Stomach smooth muscle (tissue), 2 donors: ENCODE data around the gene VPS41.

Source experiments
- H3K27ac ChIP-seq: one replicate; pipeline ENCODE4 v1.7.0; 2013; ENCODE audit warnings: mild to moderate bottlenecking, low read length, inconsistent platforms
- H3K27me3 ChIP-seq, 2 donors: one replicate each; pipeline ENCODE4 v1.7.0; 2013; ENCODE audit warnings: low read length in 2 of 2; ENCODE audit not compliant: insufficient read depth in 2 of 2, control insufficient read depth in 1 of 2
- H3K36me3 ChIP-seq, 2 donors: one replicate each; pipeline ENCODE4 v1.7.0; 2013; ENCODE audit warnings: low read length in 2 of 2; ENCODE audit not compliant: control insufficient read depth in 2 of 2, insufficient read depth in 2 of 2
- H3K4me1 ChIP-seq: one replicate; pipeline ENCODE4 v1.7.0; 2013; ENCODE audit warnings: low read length; ENCODE audit not compliant: control insufficient read depth, insufficient read depth
- H3K4me3 ChIP-seq, 2 donors: one replicate each; pipeline ENCODE4 v1.7.0; 2013; ENCODE audit warnings: low read length in 2 of 2
- H3K9ac ChIP-seq, 2 donors: one replicate each; pipeline ENCODE4 v1.7.0; 2013; ENCODE audit warnings: low read length in 2 of 2, mild to moderate bottlenecking in 1 of 2
- H3K9me3 ChIP-seq, 2 donors: one replicate each; pipeline ENCODE4 v1.7.0; 2013; ENCODE audit warnings: low read length in 2 of 2; ENCODE audit not compliant: control insufficient read depth in 2 of 2
- donor health status: healthy.
- donor health status: Pancreatic carcinoma.

The VPS41 gene

GRCh38 chr7:38936641-38937040 is 27.6 kb upstream of the VPS41 start:
- no peaks in the 10 kb centered on the region for H3K36me3 ChIP-seq
- no peaks in the 10 kb centered on the region for H3K4me1 ChIP-seq
- H3K27me3 ChIP-seq: no peaks in the 10 kb centered on the region
- no peaks in the 10 kb centered on the region for H3K9me3 ChIP-seq
- H3K9ac ChIP-seq: no peak overlapping the region
- H3K4me3 ChIP-seq: no peak overlapping the region
- no peak overlapping the region for H3K27ac ChIP-seq

GRCh38 chr7:38934536-38934935 is 25.5 kb upstream of the VPS41 start:
- no peak overlapping the region for H3K27ac ChIP-seq
- H3K36me3 ChIP-seq: no peaks in the 10 kb centered on the region
- no peaks in the 10 kb centered on the region for H3K27me3 ChIP-seq
- no peaks in the 10 kb centered on the region for H3K9me3 ChIP-seq
- H3K9ac ChIP-seq: no peak overlapping the region
- H3K4me3 ChIP-seq: no peak overlapping the region
- no peaks in the 10 kb centered on the region for H3K4me1 ChIP-seq

GRCh38 chr7:38934051-38934450 is 25.1 kb upstream of the VPS41 start:
- H3K27ac ChIP-seq: no peak overlapping the region
- H3K4me1 ChIP-seq: no peaks in the 10 kb centered on the region
- H3K9ac ChIP-seq: no peak overlapping the region
- H3K36me3 ChIP-seq: no peaks in the 10 kb centered on the region
- no peaks in the 10 kb centered on the region for H3K9me3 ChIP-seq
- no peaks in the 10 kb centered on the region for H3K27me3 ChIP-seq
- no peak overlapping the region for H3K4me3 ChIP-seq

- H3K9ac ChIP-seq: no peak overlapping the region
- no peak overlapping the region for H3K27ac ChIP-seq
- H3K9me3 ChIP-seq: no peaks in the 10 kb centered on the region
- H3K4me1 ChIP-seq: no peaks in the 10 kb centered on the region
- no peaks in the 10 kb centered on the region for H3K27me3 ChIP-seq
- no peaks in the 10 kb centered on the region for H3K36me3 ChIP-seq
- no peak overlapping the region for H3K4me3 ChIP-seq
Observed at GRCh38 chr7:38932509-38933168, 23.6 kb upstream of the VPS41 start.

GRCh38 chr7:38929460-38930171 is 20.6 kb upstream of the VPS41 start:
- H3K9me3 ChIP-seq: no peaks in the 10 kb centered on the region
- no peaks in the 10 kb centered on the region for H3K27me3 ChIP-seq
- no peaks in the 10 kb centered on the region for H3K4me1 ChIP-seq
- no peak overlapping the region for H3K4me3 ChIP-seq
- H3K27ac ChIP-seq: no peak overlapping the region
- no peak overlapping the region for H3K9ac ChIP-seq
- no peaks in the 10 kb centered on the region for H3K36me3 ChIP-seq

GRCh38 chr7:38928506-38928905 is 19.5 kb upstream of the VPS41 start:
- Histone ChIP-seq H3K27me3 (no peaks in the 10 kb centered on the region), H3K4me1 (no peaks in the 10 kb centered on the region), H3K27ac (no peak overlapping the region), H3K9me3 (no peaks in the 10 kb centered on the region), H3K36me3 (no peaks in the 10 kb centered on the region), H3K4me3 (no peak overlapping the region), H3K9ac (no peak overlapping the region)

GRCh38 chr7:38927751-38928150 is 18.8 kb upstream of the VPS41 start:
- H3K4me3 ChIP-seq: no peak overlapping the region
- H3K27ac ChIP-seq: no peak overlapping the region
- H3K36me3 ChIP-seq: no peaks in the 10 kb centered on the region
- H3K27me3 ChIP-seq: no peaks in the 10 kb centered on the region
- H3K4me1 ChIP-seq: no peaks in the 10 kb centered on the region
- H3K9ac ChIP-seq: no peak overlapping the region
- no peaks in the 10 kb centered on the region for H3K9me3 ChIP-seq

- no peak overlapping the region for H3K4me3 ChIP-seq
- no peak overlapping the region for H3K27ac ChIP-seq
- H3K36me3 ChIP-seq: no peaks in the 10 kb centered on the region
- no peaks in the 10 kb centered on the region for H3K27me3 ChIP-seq
- H3K4me1 ChIP-seq: no peaks in the 10 kb centered on the region
- H3K9me3 ChIP-seq: no peaks in the 10 kb centered on the region
- no peak overlapping the region for H3K9ac ChIP-seq
Observed at GRCh38 chr7:38920731-38921130, 11.7 kb upstream of the VPS41 start.

GRCh38 chr7:38916396-38916795 is 7.4 kb upstream of the VPS41 start:
- H3K4me1 ChIP-seq: no peaks in the 10 kb centered on the region
- H3K4me3 ChIP-seq: no peak overlapping the region
- no peak overlapping the region for H3K27ac ChIP-seq
- H3K27me3 ChIP-seq: no peaks in the 10 kb centered on the region
- H3K36me3 ChIP-seq: no peaks in the 10 kb centered on the region
- no peaks in the 10 kb centered on the region for H3K9me3 ChIP-seq
- H3K9ac ChIP-seq: no peak overlapping the region

GRCh38 chr7:38909870-38910269 is 879 bp upstream of the VPS41 start:
- no peak overlapping the region for H3K9ac ChIP-seq
- no peaks in the 10 kb centered on the region for H3K9me3 ChIP-seq
- H3K4me1 ChIP-seq: no peaks in the 10 kb centered on the region
- no peak overlapping the region for H3K27ac ChIP-seq
- no peak overlapping the region for H3K4me3 ChIP-seq
- H3K36me3 ChIP-seq: no peaks in the 10 kb centered on the region
- no peaks in the 10 kb centered on the region for H3K27me3 ChIP-seq

- H3K36me3 ChIP-seq: no peaks in the 10 kb centered on the region
- no peaks in the 10 kb centered on the region for H3K27me3 ChIP-seq
- H3K27ac ChIP-seq: no peak overlapping the region
- no peak overlapping the region for H3K9ac ChIP-seq
- peak overlapping the region in 1 of 2 donors; percentile 97 for H3K4me3 ChIP-seq
- H3K9me3 ChIP-seq: no peaks in the 10 kb centered on the region
- H3K4me1 ChIP-seq: no peaks in the 10 kb centered on the region
Observed at GRCh38 chr7:38907766-38908165, 1.2 kb downstream of the VPS41 start.
